ENCODE measurements around the gene HUNK.

DNA sequence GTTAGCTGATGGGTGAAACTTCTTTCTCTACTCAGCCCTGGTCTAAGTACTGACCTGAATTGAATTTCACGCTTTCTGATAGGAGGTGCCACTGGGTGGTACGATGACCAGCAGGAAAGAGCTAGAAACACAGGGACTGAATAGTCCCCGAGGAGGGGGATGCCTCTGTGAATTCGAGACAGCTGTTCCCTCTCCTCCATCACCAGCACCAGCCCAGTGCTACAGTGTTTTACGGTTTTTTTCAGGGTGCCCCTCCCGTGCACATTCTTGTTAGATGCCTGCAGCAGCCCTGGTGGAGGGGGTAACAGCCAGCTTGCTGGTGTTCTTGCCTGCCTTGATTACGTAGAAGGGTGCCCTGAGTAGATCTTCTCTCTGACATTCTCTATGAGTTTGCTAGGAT lies 7.1 kb downstream of the HUNK start:
- TF ChIP-seq, protein P1, sequence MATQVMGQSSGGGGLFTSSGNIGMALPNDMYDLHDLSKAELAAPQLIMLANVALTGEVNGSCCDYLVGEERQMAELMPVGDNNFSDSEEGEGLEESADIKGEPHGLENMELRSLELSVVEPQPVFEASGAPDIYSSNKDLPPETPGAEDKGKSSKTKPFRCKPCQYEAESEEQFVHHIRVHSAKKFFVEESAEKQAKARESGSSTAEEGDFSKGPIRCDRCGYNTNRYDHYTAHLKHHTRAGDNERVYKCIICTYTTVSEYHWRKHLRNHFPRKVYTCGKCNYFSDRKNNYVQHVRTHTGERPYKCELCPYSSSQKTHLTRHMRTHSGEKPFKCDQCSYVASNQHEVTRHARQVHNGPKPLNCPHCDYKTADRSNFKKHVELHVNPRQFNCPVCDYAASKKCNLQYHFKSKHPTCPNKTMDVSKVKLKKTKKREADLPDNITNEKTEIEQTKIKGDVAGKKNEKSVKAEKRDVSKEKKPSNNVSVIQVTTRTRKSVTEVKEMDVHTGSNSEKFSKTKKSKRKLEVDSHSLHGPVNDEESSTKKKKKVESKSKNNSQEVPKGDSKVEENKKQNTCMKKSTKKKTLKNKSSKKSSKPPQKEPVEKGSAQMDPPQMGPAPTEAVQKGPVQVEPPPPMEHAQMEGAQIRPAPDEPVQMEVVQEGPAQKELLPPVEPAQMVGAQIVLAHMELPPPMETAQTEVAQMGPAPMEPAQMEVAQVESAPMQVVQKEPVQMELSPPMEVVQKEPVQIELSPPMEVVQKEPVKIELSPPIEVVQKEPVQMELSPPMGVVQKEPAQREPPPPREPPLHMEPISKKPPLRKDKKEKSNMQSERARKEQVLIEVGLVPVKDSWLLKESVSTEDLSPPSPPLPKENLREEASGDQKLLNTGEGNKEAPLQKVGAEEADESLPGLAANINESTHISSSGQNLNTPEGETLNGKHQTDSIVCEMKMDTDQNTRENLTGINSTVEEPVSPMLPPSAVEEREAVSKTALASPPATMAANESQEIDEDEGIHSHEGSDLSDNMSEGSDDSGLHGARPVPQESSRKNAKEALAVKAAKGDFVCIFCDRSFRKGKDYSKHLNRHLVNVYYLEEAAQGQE (IDR thresholded peaks at IDR 0.05; ENCODE audit: unreplicated experiment), result no peak
- TF ChIP-seq CREB1 (CRISPR knock-in tag; IDR thresholded peaks at IDR 0.05; ENCODE audit: low read depth), result no peak
- TF ChIP-seq POLR2AphosphoS5 (IDR thresholded peaks at IDR 0.05; ENCODE audit: low read depth), result no peak
